ENCODE results near the gene ALPP. TPM values are rescaled to one million over a fixed set of nuclear protein-coding genes. Genes with fewer than 3 reads are reported as not detected.
"Not testable (repeated sequence)": the region's sequence is repeated elsewhere in the genome, so short reads cannot be mapped to it uniquely, and the experiment has no call there.

The ALPP gene
- total and polyA plus RNA-seq, 2 experiments from 2014 or later, result not detected

DNA sequence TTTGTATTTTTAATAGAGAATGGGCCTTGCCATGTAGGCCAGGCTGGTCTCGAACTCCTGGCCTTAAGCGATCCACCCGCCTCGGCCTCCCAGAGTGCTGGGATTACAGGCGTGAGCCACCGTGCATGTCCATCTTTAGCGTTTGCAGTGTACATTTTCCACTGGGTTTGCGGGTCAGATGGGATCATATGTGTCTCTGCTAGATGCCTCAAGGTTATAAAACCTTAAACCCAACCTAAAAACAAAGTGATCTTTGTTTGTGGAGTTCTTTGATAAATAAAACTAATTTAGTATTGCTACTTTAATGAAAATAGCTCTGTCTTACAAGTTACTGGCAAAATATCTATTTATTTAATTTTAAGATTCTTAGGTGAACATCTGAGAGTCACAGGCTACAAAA lies 15.0 kb downstream of the ALPP start:
- DNase-seq (ENCODE audit: low read depth in 1 of 2, low spot score in 1 of 2), result no peak
- no peak overlapping the region for H3K27ac ChIP-seq
- no peaks in the 10 kb centered on the region for H3K4me1 ChIP-seq (ENCODE audit: low read depth)
- no peaks in the 10 kb centered on the region for H3K9me3 ChIP-seq (ENCODE audit: low read depth)
- TF ChIP-seq, protein P1, sequence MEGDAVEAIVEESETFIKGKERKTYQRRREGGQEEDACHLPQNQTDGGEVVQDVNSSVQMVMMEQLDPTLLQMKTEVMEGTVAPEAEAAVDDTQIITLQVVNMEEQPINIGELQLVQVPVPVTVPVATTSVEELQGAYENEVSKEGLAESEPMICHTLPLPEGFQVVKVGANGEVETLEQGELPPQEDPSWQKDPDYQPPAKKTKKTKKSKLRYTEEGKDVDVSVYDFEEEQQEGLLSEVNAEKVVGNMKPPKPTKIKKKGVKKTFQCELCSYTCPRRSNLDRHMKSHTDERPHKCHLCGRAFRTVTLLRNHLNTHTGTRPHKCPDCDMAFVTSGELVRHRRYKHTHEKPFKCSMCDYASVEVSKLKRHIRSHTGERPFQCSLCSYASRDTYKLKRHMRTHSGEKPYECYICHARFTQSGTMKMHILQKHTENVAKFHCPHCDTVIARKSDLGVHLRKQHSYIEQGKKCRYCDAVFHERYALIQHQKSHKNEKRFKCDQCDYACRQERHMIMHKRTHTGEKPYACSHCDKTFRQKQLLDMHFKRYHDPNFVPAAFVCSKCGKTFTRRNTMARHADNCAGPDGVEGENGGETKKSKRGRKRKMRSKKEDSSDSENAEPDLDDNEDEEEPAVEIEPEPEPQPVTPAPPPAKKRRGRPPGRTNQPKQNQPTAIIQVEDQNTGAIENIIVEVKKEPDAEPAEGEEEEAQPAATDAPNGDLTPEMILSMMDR (IDR thresholded peaks at IDR 0.05; ENCODE audit: low read depth, low read length), result no peak
- no peaks in the 10 kb centered on the region for H3K36me3 ChIP-seq
- H3K27me3 ChIP-seq, result peaks cover 37% of the 10 kb centered on the region
- H3K4me3 ChIP-seq, result no peak overlapping the region

DNA sequence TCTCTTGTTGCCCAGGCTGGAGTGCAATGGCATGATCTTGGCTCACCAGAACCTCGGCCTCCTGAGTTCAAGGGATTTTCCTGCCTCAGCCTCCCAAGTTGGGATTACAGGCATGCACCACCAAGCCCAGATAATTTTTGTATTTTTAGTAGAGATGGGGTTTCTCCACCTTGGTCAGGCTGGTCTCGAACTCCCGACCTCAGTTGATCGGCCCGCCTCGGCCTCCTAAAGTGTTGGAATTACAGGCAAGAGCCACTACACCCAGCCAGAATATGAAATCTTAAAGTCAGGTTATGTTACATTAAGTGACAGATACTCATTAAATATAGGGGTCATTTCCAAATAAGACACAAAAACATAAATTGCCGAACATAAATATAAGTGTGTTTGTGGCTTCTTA lies 15.9 kb downstream of the ALPP start:
- H3K27ac ChIP-seq; H3K36me3 ChIP-seq; DNase-seq (ENCODE audit: low read depth in 1 of 2, low spot score in 1 of 2); H3K9me3 ChIP-seq (ENCODE audit: low read depth); H3K4me1 ChIP-seq (ENCODE audit: low read depth); H3K4me3 ChIP-seq: not testable (repeated sequence)
- peaks cover 29% of the 10 kb centered on the region for H3K27me3 ChIP-seq

DNA sequence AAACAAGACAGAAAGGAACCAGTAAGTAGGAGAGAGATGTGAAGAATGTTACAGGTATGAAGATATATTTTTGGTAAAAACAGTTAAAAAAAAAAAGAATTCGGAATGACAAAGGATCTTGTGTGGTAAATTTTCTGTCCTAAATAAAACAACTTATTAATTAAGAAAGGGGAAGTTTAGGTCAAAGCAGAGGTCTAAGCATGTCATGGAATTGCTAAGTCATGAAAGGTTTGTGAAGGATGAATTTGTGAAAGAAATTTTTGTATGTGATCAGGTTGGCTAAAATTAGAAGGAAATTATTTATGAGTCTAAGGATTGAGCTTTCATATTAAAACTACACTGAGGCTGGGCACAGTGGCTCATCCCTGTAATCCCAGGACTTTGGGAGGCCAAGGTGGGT lies 17.0 kb downstream of the ALPP start:
- H3K4me1 ChIP-seq (ENCODE audit: low read depth), result no peaks in the 10 kb centered on the region
- H3K27me3 ChIP-seq, result peaks cover 29% of the 10 kb centered on the region
- no peaks in the 10 kb centered on the region for H3K9me3 ChIP-seq (ENCODE audit: low read depth)
- TF ChIP-seq, protein P1 (IDR thresholded peaks at IDR 0.05; ENCODE audit: low read depth, low read length), result no peak
- no peak for DNase-seq (ENCODE audit: low read depth in 1 of 2, low spot score in 1 of 2)
- H3K27ac ChIP-seq, result no peak overlapping the region
- no peaks in the 10 kb centered on the region for H3K36me3 ChIP-seq
- H3K4me3 ChIP-seq, result no peak overlapping the region

DNA sequence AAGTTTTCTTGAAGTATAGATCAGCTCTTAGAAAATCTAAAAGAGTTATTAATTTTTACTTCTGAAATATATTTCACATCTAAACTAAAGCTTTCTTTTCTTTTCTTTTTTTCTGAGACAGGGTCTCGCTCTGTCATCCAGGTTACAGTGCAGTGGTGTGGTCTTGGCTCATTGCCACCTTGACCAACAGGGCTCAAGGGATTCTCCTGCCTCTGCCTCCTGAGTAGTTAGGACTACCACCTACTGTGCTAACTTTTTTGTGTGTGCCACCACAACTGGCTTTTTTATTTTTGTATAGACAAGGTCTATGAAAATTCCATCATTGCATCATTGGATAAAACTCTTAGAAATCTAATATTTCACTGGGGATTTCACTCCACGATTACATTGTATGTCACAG lies 18.1 kb downstream of the ALPP start:
- no peak for DNase-seq (ENCODE audit: low read depth in 1 of 2, low spot score in 1 of 2)
- no peaks in the 10 kb centered on the region for H3K36me3 ChIP-seq
- TF ChIP-seq, protein P1 (IDR thresholded peaks at IDR 0.05; ENCODE audit: low read depth, low read length), result no peak
- no peaks in the 10 kb centered on the region for H3K4me1 ChIP-seq (ENCODE audit: low read depth)
- H3K4me3 ChIP-seq, result no peak overlapping the region
- H3K9me3 ChIP-seq (ENCODE audit: low read depth), result no peaks in the 10 kb centered on the region
- peaks cover 18% of the 10 kb centered on the region for H3K27me3 ChIP-seq
- H3K27ac ChIP-seq, result no peak overlapping the region

DNA sequence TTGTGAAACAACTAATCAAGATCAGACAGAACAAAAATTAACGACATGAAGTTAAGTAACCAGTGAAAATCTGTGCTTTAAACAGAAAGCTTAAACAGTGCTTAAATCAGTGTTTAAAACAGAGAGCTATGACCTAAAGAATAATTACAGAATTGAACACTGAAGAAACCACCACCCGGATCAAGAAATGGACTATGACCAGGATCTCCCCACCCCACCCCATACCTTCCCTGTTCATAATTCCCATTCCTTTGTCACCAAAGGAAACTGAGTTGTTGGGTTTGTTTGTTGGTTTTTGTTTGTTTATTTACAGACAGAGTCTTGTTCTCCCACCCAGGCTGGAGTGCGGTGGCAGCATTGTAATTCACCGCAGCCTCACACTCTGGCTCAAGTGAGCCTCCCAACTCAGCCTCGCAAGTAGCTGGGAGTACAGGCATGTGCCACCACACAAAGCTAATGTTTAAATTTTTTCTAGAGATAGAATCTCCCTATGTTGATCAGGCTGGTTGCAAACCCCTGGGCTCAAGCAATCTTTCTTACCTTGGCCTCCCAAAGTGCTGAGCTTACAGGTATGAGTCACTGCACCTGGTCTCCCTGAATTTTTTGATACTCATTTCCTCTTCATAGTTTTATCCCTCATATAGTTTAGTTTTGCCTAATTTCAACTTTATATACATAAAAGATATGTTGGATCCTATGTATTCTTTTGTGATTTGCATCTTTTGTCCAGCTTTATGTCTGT lies 19.9 kb downstream of the ALPP start:
- TF ChIP-seq, protein P1 (IDR thresholded peaks at IDR 0.05; ENCODE audit: low read depth, low read length), result no peak
- no peaks in the 10 kb centered on the region for H3K4me1 ChIP-seq (ENCODE audit: low read depth)
- no peak for DNase-seq (ENCODE audit: low read depth in 1 of 2, low spot score in 1 of 2)
- H3K27me3 ChIP-seq, result peaks cover 13% of the 10 kb centered on the region
- H3K9me3 ChIP-seq (ENCODE audit: low read depth), result no peaks in the 10 kb centered on the region
- no peak overlapping the region for H3K27ac ChIP-seq
- no peak overlapping the region for H3K4me3 ChIP-seq
- H3K36me3 ChIP-seq, result no peaks in the 10 kb centered on the region

DNA sequence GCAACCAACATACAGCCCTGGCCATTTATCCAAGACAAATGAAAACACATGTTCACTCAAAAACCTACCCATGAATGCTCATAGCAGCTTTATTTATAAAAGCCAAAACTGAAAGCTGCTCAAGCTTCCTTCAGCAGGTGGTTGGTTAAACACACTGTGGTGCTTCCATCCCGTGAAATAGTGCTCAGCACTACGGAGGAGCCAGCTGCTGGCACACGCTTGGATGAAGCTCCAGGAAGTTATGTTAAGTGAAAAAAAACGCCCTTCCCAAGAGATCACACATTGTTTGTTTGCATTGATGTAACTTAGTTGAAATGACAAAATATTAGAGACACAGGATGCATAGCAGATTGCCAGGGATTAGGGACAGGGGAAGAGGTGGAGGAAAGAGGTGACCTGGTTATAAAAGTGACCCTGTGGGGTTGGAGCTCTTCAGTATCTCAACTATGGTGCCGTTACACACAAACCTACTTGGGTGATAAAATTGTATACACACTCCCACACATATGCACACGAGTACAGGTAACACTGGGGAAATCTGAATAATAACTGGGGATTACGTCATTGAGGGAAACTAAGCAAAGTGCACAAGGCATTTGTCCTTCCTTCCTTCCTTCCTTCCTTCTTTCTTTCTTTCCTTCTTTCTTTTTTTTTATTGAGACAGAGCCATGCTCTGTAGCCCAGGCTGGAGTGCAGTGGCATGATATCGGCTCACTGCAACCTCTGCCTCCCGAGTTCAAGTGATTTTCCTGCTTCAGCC lies 21.9 kb downstream of the ALPP start:
- DNase-seq (ENCODE audit: low read depth in 1 of 2, low spot score in 1 of 2), result no peak
- TF ChIP-seq, protein P1 (IDR thresholded peaks at IDR 0.05; ENCODE audit: low read depth, low read length), result no peak
- Histone ChIP-seq H3K27me3 (peaks cover 13% of the 10 kb centered on the region), H3K36me3 (no peaks in the 10 kb centered on the region), H3K4me1 (ENCODE audit: low read depth) (no peaks in the 10 kb centered on the region), H3K9me3 (ENCODE audit: low read depth) (no peaks in the 10 kb centered on the region), H3K4me3 (no peak overlapping the region), H3K27ac (no peak overlapping the region)

All from cardiac muscle cell (in vitro differentiated cells and primary cell).